CD4-positive, alpha-beta T cell (primary cell): ENCODE data around the gene ZCCHC10. TPM values are rescaled to one million over a fixed set of nuclear protein-coding genes. Genes with fewer than 3 reads are reported as not detected.
"Not testable (repeated sequence)": the region's sequence is repeated elsewhere in the genome, so short reads cannot be mapped to it uniquely, and the experiment has no call there.

Source experiments
- ATAC-seq: fragments of 200-7000 bp; cut with Tn5 transposase; one replicate; pipeline ENCODE4 v1.10.0; 2022; ENCODE audit warnings: mild to moderate bottlenecking; ENCODE audit not compliant: poor library complexity
- CTCF ChIA-PET: fragments of 350-600 bp; sonication (Branson Sonifier 250); formaldehyde crosslinking; loops from one replicate; lab custom pipeline; 2021; ENCODE audit warnings: antibody characterized with exemption, inconsistent platforms; lab: Charles Lee
- POLR2A ChIA-PET: fragments of 350-600 bp; sonication (Branson Sonifier 250); formaldehyde crosslinking; loops from one replicate; lab custom pipeline; 2021; ENCODE audit warnings: antibody characterized with exemption, inconsistent platforms; lab: Charles Lee
- DNase-seq, 14 experiments: peaks; one replicate each; pipeline ENCODE4 v3.0.0-alpha.2; 2013 to 2020; ENCODE audit warnings: mixed read lengths in 2 of 14
- H3K27ac ChIP-seq, 2 donors: one replicate each; pipeline versions ENCODE4 v1.5.1 to v1.7.0; 2013; ENCODE audit warnings: low read length in 2 of 2, low read depth in 1 of 2, mild to moderate bottlenecking in 1 of 2
- H3K27me3 ChIP-seq, 2 experiments: 1 replicate in 1 of 2; 2 replicates in 1 of 2; pipeline versions ENCODE4 v1.6.1 to v1.7.0; 2013; ENCODE audit warnings: low read length in 2 of 2, control low read depth in 1 of 2, mild to moderate bottlenecking in 1 of 2, moderate library complexity in 1 of 2; ENCODE audit not compliant: insufficient read depth in 2 of 2, control insufficient read depth in 1 of 2
- H3K36me3 ChIP-seq: one replicate; pipeline ENCODE4 v1.6.1; 2013; ENCODE audit warnings: low read length, control low read depth; ENCODE audit not compliant: insufficient read depth
- H3K4me1 ChIP-seq: one replicate; pipeline ENCODE4 v1.6.1; 2013; ENCODE audit warnings: low read length, control low read depth; ENCODE audit not compliant: insufficient read depth
- H3K4me3 ChIP-seq: one replicate; pipeline ENCODE4 v1.5.1; 2013; ENCODE audit warnings: mild to moderate bottlenecking, low read length, moderate library complexity
- H3K9me3 ChIP-seq, 2 experiments: 1 replicate in 1 of 2; 2 replicates in 1 of 2; pipeline versions ENCODE4 v1.6.1 to v1.7.0; 2013; ENCODE audit warnings: low read length in 2 of 2, mild to moderate bottlenecking in 2 of 2, control low read depth in 1 of 2, moderate library complexity in 1 of 2; ENCODE audit not compliant: control insufficient read depth in 1 of 2, insufficient read depth in 1 of 2
- H3K27ac Mint-ChIP-seq: one replicate; pipeline ENCODE4 v1.8.0; 2020; ENCODE audit warnings: mixed read lengths
- H3K27me3 Mint-ChIP-seq: one replicate; pipeline ENCODE4 v1.8.0; 2021; ENCODE audit warnings: mixed read lengths
- H3K36me3 Mint-ChIP-seq: one replicate; pipeline ENCODE4 v1.8.0; 2021; ENCODE audit warnings: low read depth, mixed read lengths
- H3K4me1 Mint-ChIP-seq: one replicate; pipeline ENCODE4 v1.8.0; 2021; ENCODE audit warnings: low read depth, mixed read lengths
- H3K4me3 Mint-ChIP-seq: one replicate; pipeline ENCODE4 v1.8.0; 2020; ENCODE audit warnings: mild to moderate bottlenecking, mixed read lengths
- H3K9me3 Mint-ChIP-seq: one replicate; pipeline ENCODE4 v1.8.0; 2020; ENCODE audit warnings: mixed read lengths
- intact Hi-C, 2 experiments: fragments of 100-400 bp; cut with DNase I in 1 of 2; cut with micrococcal nuclease in 1 of 2; formaldehyde crosslinking; loops; one replicate each; pipeline versions ENCODE4 v1.15.1 to v1.9.0; 2023 to 2025; cut with DNase I, micrococcal nuclease
- total RNA-seq, 174 experiments: library from RNA in 2 of 174; stranded (reverse) in 2 of 174; gene quantifications; one replicate each; pipeline ENCODE4 v1.2.3 and lab custom pipeline; 2021 to 2026
- TF ChIP-seq, protein P1 (sequence below): fragments of 200-600 bp; IDR thresholded peaks from one replicate; pipeline ENCODE4 v1.8.0; 2022; ENCODE audit warnings: antibody characterized with exemption, mild to moderate bottlenecking

Gene ZCCHC10
- total RNA-seq, 2 experiments from 2014 or later, result 17.7 to 20.1 TPM

- H3K27ac Mint-ChIP-seq, result peak overlapping the region; percentile 97
- H3K4me3 Mint-ChIP-seq, result peak overlapping the region; percentile 99
- H3K36me3 ChIP-seq, result no peaks in the 10 kb centered on the region
- intact Hi-C loops, result loop anchor here (2.0 to 5.0 kb wide), 4 partner anchors 89 to 1795 kb away; partner anchors contain the start of genes DDX46 (in 1 of the 2), GDF9 (in 1 of the 2), KIF3A (in 1 of the 2) and UQCRQ (in 1 of the 2)
- no peaks in the 10 kb centered on the region for H3K27me3 Mint-ChIP-seq
- TF ChIP-seq, protein P1, sequence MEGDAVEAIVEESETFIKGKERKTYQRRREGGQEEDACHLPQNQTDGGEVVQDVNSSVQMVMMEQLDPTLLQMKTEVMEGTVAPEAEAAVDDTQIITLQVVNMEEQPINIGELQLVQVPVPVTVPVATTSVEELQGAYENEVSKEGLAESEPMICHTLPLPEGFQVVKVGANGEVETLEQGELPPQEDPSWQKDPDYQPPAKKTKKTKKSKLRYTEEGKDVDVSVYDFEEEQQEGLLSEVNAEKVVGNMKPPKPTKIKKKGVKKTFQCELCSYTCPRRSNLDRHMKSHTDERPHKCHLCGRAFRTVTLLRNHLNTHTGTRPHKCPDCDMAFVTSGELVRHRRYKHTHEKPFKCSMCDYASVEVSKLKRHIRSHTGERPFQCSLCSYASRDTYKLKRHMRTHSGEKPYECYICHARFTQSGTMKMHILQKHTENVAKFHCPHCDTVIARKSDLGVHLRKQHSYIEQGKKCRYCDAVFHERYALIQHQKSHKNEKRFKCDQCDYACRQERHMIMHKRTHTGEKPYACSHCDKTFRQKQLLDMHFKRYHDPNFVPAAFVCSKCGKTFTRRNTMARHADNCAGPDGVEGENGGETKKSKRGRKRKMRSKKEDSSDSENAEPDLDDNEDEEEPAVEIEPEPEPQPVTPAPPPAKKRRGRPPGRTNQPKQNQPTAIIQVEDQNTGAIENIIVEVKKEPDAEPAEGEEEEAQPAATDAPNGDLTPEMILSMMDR, result no peak
- peaks cover 29% of the 10 kb centered on the region for H3K4me1 ChIP-seq
- ChIA-PET POLR2A (interaction anchor here (0.6 to 4.2 kb wide), 12 partner anchors 8 to 1416 kb away, joined by 3 to 97 read pairs (median 4); partner anchors contain the start of genes CCNI2, HSPA4, IRF1 and SLC22A5), CTCF (no interaction called here)
- no peaks in the 10 kb centered on the region for H3K9me3 ChIP-seq
- H3K36me3 Mint-ChIP-seq, result peaks cover 36% of the 10 kb centered on the region
- peak overlapping the region in 1 of 2 donors; percentile 37 for H3K27ac ChIP-seq
- no peaks in the 10 kb centered on the region for H3K9me3 Mint-ChIP-seq
- H3K4me1 Mint-ChIP-seq, result peaks cover 48% of the 10 kb centered on the region
- DNase-seq (no peak), ATAC-seq (no peak)
- peak overlapping the region; percentile 65 for H3K4me3 ChIP-seq
- H3K27me3 ChIP-seq, result no peaks in the 10 kb centered on the region
Observed at GRCh38 chr5:132961887-132962286, 64.5 kb downstream of the ZCCHC10 start.

DNA sequence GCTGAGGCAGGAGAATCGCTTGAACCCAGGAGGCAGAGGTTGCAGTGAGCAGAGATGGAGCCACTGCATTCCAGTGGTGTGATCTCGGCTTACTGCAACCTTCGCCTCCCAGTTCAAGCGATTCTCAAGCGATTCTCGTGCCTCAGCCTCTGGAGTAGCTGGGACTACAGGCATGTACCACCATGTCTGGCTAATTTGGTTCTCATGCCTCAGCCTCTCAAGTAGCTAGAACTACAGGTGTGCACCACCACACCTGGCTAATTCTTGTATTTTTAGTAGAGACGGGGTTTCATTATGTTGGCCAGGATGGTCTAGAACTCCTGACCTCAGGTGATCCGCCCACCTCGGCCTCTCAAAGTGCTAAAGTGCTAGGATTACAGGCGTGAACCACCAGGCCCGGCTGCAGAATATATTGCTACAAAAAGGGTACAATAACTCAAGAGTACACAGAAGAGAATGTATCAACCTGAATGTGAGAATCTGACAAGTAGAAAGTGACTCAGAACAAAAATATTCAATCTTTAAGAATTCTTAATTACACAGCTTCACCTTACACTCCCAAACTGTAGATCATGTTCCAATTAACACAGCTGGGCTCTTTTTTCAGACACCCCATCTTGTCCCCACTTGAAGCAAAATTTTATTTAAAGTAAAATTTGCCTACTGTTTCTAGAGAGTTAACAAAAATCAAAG is 65.1 kb downstream of the ZCCHC10 start:
- POLR2A ChIA-PET, result interaction anchor here (0.6 to 4.2 kb wide), 9 partner anchors 7 to 592 kb away, joined by 3 to 97 read pairs (median 5); partner anchors contain the start of genes CCNI2, HSPA4, IRF1 and SLC22A5
- H3K27me3 Mint-ChIP-seq, CTCF ChIA-PET, DNase-seq, H3K4me3 ChIP-seq, H3K27me3 ChIP-seq, H3K9me3 ChIP-seq, ATAC-seq, H3K36me3 ChIP-seq, H3K9me3 Mint-ChIP-seq, H3K27ac ChIP-seq: not testable (repeated sequence)
- intact Hi-C loops, result loop anchor here in 1 of 2 experiments (5.0 kb wide), 2 partner anchors 224 to 1796 kb away; partner anchors contain the start of genes DDX46 and KIF3A
- Mint-ChIP-seq H3K4me3 (peak overlapping the region; percentile 99), H3K36me3 (peaks cover 36% of the 10 kb centered on the region), H3K4me1 (peaks cover 48% of the 10 kb centered on the region), H3K27ac (peak overlapping the region; percentile 97)
- peaks cover 31% of the 10 kb centered on the region for H3K4me1 ChIP-seq

GRCh38 chr5:132956166-132956799 is 70.1 kb downstream of the ZCCHC10 start:
- ATAC-seq, H3K9me3 ChIP-seq, POLR2A ChIA-PET, intact Hi-C loops, H3K4me3 Mint-ChIP-seq, H3K27me3 Mint-ChIP-seq, DNase-seq, H3K4me3 ChIP-seq, H3K27me3 ChIP-seq, H3K27ac ChIP-seq, H3K9me3 Mint-ChIP-seq, H3K27ac Mint-ChIP-seq, CTCF ChIA-PET: not testable (repeated sequence)
- Mint-ChIP-seq H3K4me1 (peaks cover 66% of the 10 kb centered on the region), H3K36me3 (peaks cover 60% of the 10 kb centered on the region)
- Histone ChIP-seq H3K4me1 (peaks cover 44% of the 10 kb centered on the region), H3K36me3 (peaks cover 16% of the 10 kb centered on the region)

GRCh38 chr5:132953710-132954109 is 72.6 kb downstream of the ZCCHC10 start:
- Mint-ChIP-seq H3K4me3 (no peak overlapping the region), H3K9me3 (no peaks in the 10 kb centered on the region), H3K27me3 (no peaks in the 10 kb centered on the region), H3K4me1 (peaks cover 59% of the 10 kb centered on the region), H3K27ac (no peak overlapping the region), H3K36me3 (peaks cover 56% of the 10 kb centered on the region)
- H3K4me3 ChIP-seq, result no peak overlapping the region
- TF ChIP-seq, protein P1, result no peak
- peaks cover 18% of the 10 kb centered on the region for H3K36me3 ChIP-seq
- no peak for DNase-seq
- ChIA-PET POLR2A (interaction anchor here (1.2 to 2.1 kb wide), 3 partner anchors 8 to 98 kb away, joined by 3 to 9 read pairs (median 4); partner anchors contain the start of genes AFF4 and HSPA4), CTCF (interaction anchor here (0.6 kb wide), 1 partner anchor 90 kb away, joined by 3 read pairs; no protein-coding TSS in a partner anchor)
- no peak overlapping the region for H3K27ac ChIP-seq
- peaks cover 38% of the 10 kb centered on the region for H3K4me1 ChIP-seq
- no peak for ATAC-seq
- H3K27me3 ChIP-seq, result no peaks in the 10 kb centered on the region
- intact Hi-C loops, result no loop called here
- no peaks in the 10 kb centered on the region for H3K9me3 ChIP-seq
